Left ventricle myocardium inferior (tissue), 1 donor: ENCODE data around the gene NUBP2. TPM values are rescaled to one million over a fixed set of nuclear protein-coding genes. Genes with fewer than 3 reads are reported as not detected.

Experiments
- DNase-seq: peaks from one replicate; pipeline ENCODE4 v3.0.0-alpha.2; 2020
- H3K27ac ChIP-seq: fragments of 200-600 bp; replicated peaks from 2 replicates; pipeline ENCODE4 v1.8.0; 2021
- H3K27me3 ChIP-seq: fragments of 200-600 bp; 2 replicates; pipeline ENCODE4 v1.8.0; 2021; ENCODE audit warnings: low read depth
- H3K36me3 ChIP-seq: fragments of 200-600 bp; 2 replicates; pipeline ENCODE4 v1.8.0; 2021
- H3K4me1 ChIP-seq: fragments of 200-600 bp; 2 replicates; pipeline ENCODE4 v1.8.0; 2021
- H3K4me3 ChIP-seq: fragments of 200-600 bp; 2 replicates; pipeline ENCODE4 v1.8.0; 2021; ENCODE audit warnings: mild to moderate bottlenecking, moderate library complexity
- H3K9me3 ChIP-seq: fragments of 200-600 bp; replicated peaks from 2 replicates; pipeline ENCODE4 v1.8.0; 2021
- intact Hi-C: fragments of 100-400 bp; cut with micrococcal nuclease; formaldehyde crosslinking; loops from one replicate; pipeline ENCODE4 v1.11.0; 2022
- total RNA-seq: library from RNA; stranded (reverse); fragmentation: NEBNext Ultra II Directional; extraction: Animal tissue kit (Norgen Biotek cat#: 25700); gene quantifications from one replicate; pipeline ENCODE4 v1.2.1, GENCODE V29; 2021
- TF ChIP-seq, protein P1 (sequence below): fragments of 200-600 bp; IDR thresholded peaks from 2 replicates; pipeline ENCODE4 v1.8.0; 2021; ENCODE audit warnings: antibody characterized with exemption, mild to moderate bottlenecking, borderline replicate concordance
- donor health status: DM: no; HTN: yes; CAD: no; lungs with severe emphysema.

NUBP2 gene
- total RNA-seq, 1 donor from 2014 or later = 36.2 TPM

DNA sequence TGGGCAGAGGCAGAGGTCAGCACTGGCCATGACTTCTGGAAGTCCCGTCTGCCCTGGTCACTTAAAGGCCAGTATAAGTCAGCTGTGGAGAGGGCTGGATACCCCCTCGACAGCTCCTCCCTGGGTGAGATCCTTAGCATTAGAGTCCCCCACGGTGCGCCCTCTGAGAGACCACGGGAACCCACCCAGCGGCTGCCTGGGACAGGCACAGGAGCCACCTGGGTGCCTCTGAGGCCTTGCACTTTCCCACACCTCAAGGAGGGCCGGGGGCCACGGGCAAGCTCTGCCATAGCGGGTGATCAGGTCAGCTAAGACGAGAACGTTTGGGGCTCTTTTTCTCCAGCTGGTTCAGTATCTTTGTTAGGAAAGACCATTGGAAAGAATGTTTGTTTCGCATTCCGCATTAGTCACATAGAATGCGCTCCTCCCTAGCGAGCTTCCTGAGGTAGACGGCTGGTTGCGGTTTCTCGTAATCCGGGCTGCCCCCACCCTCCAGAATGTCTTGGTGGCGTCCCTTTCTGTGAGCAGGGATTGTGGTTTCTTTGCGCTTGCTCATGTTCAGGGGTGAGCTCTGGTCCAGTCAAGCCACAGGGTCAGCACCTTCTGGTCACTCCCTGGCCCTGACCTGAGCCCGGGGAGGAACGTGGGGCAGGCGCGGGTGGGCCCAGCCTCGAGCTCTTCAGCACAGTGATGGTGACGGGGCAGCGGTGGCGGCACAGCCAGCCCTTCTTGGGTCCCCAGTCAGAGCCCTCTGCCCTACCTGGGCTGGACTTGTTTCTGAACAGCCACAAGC is 36.7 kb upstream of the NUBP2 start:
- H3K27me3 ChIP-seq = no peaks in the 10 kb centered on the region
- TF ChIP-seq, protein P1, sequence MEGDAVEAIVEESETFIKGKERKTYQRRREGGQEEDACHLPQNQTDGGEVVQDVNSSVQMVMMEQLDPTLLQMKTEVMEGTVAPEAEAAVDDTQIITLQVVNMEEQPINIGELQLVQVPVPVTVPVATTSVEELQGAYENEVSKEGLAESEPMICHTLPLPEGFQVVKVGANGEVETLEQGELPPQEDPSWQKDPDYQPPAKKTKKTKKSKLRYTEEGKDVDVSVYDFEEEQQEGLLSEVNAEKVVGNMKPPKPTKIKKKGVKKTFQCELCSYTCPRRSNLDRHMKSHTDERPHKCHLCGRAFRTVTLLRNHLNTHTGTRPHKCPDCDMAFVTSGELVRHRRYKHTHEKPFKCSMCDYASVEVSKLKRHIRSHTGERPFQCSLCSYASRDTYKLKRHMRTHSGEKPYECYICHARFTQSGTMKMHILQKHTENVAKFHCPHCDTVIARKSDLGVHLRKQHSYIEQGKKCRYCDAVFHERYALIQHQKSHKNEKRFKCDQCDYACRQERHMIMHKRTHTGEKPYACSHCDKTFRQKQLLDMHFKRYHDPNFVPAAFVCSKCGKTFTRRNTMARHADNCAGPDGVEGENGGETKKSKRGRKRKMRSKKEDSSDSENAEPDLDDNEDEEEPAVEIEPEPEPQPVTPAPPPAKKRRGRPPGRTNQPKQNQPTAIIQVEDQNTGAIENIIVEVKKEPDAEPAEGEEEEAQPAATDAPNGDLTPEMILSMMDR = no peak
- no peak for DNase-seq
- no peak overlapping the region for H3K4me3 ChIP-seq
- H3K27ac ChIP-seq = no peak overlapping the region
- no peaks in the 10 kb centered on the region for H3K4me1 ChIP-seq
- intact Hi-C loops = no loop called here
- peaks cover 80% of the 10 kb centered on the region for H3K36me3 ChIP-seq
- no peaks in the 10 kb centered on the region for H3K9me3 ChIP-seq

DNA sequence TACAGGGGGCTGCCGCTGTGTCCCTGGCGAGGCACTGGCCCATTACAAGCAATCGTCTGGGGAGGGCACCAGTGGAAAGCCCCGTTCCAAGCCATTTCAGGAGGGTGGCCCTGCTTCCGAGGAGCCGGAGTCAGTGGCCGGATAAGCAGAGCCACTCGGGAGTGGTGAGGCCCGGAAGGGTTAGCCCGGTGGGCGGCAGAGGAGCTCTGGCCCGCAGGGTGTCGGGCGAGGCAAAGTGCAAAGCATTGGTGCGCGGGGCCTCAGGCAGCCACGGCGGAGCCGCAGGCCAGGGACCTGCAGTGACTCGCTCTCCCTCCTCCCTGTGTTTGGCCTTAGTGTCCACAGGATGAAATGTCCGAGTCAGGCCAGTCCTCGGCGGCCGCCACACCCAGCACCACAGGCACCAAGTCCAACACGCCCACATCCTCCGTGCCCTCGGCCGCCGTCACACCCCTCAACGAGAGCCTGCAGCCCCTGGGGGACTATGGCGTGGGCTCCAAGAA is 36.0 kb upstream of the NUBP2 start:
- H3K4me3 ChIP-seq = no peak overlapping the region
- no peaks in the 10 kb centered on the region for H3K4me1 ChIP-seq
- intact Hi-C loops = no loop called here
- no peak for DNase-seq
- peaks cover 83% of the 10 kb centered on the region for H3K36me3 ChIP-seq
- no peaks in the 10 kb centered on the region for H3K27me3 ChIP-seq
- H3K9me3 ChIP-seq = no peaks in the 10 kb centered on the region
- TF ChIP-seq, protein P1 = no peak
- no peak overlapping the region for H3K27ac ChIP-seq

DNA sequence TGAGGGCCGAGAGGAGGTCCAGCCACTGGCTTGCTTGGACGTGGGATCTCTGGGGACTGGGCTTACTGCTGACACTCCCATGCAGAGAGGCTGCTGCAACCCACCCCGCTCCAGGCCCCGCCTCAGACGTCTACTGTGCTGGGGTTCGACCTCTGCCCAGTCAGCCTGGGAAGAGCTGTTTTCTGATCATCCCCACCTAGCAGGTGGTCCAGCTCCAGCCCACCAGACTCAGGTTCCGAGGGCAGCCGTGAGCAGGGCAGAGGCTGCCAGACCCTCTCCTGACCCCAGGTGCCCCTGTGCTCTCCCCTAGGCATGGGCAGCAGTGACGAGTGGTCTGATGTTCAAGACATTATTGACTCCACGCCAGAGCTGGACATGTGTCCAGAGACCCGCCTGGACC is 34.8 kb upstream of the NUBP2 start:
- Histone ChIP-seq H3K9me3 (no peaks in the 10 kb centered on the region), H3K4me3 (no peak overlapping the region), H3K27me3 (no peaks in the 10 kb centered on the region), H3K36me3 (peaks cover 94% of the 10 kb centered on the region), H3K27ac (no peak overlapping the region), H3K4me1 (no peaks in the 10 kb centered on the region)
- TF ChIP-seq, protein P1 = no peak
- intact Hi-C loops = no loop called here
- no peak for DNase-seq

DNA sequence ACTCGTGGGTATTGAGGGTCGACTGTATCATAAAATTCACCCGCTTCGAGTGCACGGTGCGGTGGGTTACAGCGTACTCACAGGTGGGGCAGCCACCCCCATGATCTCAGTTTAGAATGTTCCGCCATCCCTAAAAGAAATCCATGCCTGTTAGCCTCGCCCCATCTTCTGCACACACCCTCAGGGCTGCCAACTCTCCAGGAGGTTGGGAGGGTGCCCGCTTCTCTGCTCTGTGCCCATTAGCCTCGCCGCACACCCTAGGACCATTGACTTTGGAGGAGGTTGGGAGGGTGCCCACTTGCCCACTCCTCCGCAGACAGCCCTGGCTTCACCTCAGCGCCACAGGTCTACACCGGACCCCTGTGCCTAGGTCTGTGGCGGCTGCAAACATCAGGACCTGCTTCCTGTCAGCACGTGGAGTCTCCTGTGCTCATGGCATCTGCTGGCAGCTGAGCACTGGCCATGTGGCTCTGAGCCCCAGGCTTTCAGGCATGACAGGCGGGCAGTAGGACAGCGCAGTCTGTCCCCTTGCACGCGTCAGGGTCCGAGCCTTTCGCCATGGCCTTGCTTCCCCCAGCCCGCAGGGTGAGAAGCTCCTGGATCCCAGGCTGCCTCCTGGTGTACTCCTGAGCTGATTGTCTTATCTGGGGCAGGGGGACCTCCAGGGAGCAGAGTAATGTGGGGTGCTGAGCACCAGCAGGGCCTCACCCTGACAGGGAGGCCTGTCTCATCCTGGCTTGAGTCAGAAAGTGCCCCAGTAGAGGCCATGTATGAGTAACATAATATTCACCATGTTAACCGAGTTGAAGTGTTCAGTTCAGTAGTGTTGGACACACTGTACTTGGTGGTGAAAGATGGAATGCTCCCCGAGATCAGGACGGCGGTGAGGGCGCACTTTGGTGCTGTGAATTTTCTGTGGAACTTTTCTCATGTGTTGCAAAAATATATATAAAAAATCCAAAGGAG is 33.3 kb upstream of the NUBP2 start:
- Histone ChIP-seq H3K27me3 (no peaks in the 10 kb centered on the region), H3K4me3 (no peak overlapping the region), H3K9me3 (no peaks in the 10 kb centered on the region), H3K27ac (no peak overlapping the region), H3K36me3 (peaks cover 95% of the 10 kb centered on the region), H3K4me1 (no peaks in the 10 kb centered on the region)
- TF ChIP-seq, protein P1 = no peak
- no peak for DNase-seq
- intact Hi-C loops = no loop called here

DNA sequence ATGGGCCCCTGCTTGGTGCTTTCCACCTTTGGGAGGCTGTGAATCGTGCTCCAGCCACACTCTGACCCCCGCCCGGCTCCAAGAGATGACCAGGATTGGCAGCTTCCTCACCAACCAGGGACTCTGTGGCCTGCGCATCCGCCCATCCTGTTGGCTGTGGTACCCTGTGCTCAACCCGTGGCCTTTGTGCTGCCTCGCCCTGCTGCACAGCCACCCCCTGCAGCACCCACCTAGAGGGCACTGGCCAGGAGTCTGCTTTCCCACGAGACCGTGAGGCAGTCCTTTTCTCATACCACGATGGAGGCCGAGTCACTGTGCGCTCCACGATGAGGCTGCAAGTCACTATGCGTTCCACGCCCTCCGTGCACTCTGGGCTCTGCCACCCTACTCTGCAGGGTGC is 30.8 kb upstream of the NUBP2 start:
- no peaks in the 10 kb centered on the region for H3K27me3 ChIP-seq
- H3K9me3 ChIP-seq = no peaks in the 10 kb centered on the region
- intact Hi-C loops = no loop called here
- peaks cover 87% of the 10 kb centered on the region for H3K36me3 ChIP-seq
- TF ChIP-seq, protein P1 = no peak
- no peak overlapping the region for H3K27ac ChIP-seq
- DNase-seq = no peak
- no peak overlapping the region for H3K4me3 ChIP-seq
- no peaks in the 10 kb centered on the region for H3K4me1 ChIP-seq
